WTC11 (cell line): Measurements from ENCODE around the gene LUC7L. TPM values are rescaled to one million over a fixed set of nuclear protein-coding genes. Genes with fewer than 3 reads are reported as not detected.
A peak's percentile ranks its signal among the peaks of the same experiment; 100 is the strongest.
"Not testable (repeated sequence)": the region's sequence is repeated elsewhere in the genome, so short reads cannot be mapped to it uniquely, and the experiment has no call there.

Experiments used
- ATAC-seq: fragments of 200-7000 bp; cut with Tn5 transposase; 2 replicates; pipeline ENCODE4 v1.10.0; 2021; ENCODE audit warnings: mild to moderate bottlenecking, moderate library complexity
- CTCF ChIA-PET: fragments of 300-600 bp; sonication (Branson Sonifier 250); formaldehyde crosslinking; loops from one replicate; lab custom pipeline; 2021; ENCODE audit warnings: antibody characterized with exemption; lab: Charles Lee
- POLR2A ChIA-PET: fragments of 350-600 bp; sonication (Branson Sonifier 250); formaldehyde crosslinking; loops from one replicate; lab custom pipeline; 2021; ENCODE audit warnings: antibody characterized with exemption; lab: Charles Lee
- DNase-seq: peaks from one replicate; pipeline ENCODE4 v3.0.0; 2021; ENCODE audit warnings: low spot score
- H3K27ac Mint-ChIP-seq: 2 replicates; pipeline ENCODE4 v1.8.0; 2021; ENCODE audit warnings: mixed read lengths
- H3K27me3 Mint-ChIP-seq: 2 replicates; pipeline ENCODE4 v1.8.0; 2021; ENCODE audit warnings: low read depth, mild to moderate bottlenecking, moderate library complexity, mixed read lengths
- H3K36me3 Mint-ChIP-seq: 2 replicates; pipeline ENCODE4 v1.8.0; 2021; ENCODE audit warnings: mixed read lengths
- H3K4me1 Mint-ChIP-seq: 2 replicates; pipeline ENCODE4 v1.8.0; 2022; ENCODE audit warnings: mixed read lengths
- H3K4me3 Mint-ChIP-seq: 2 replicates; pipeline ENCODE4 v1.8.0; 2021; ENCODE audit warnings: mild to moderate bottlenecking, moderate library complexity, mixed read lengths
- H3K9me3 Mint-ChIP-seq: 2 replicates; pipeline ENCODE4 v1.8.0; 2021; ENCODE audit warnings: mixed read lengths
- EMX1 ChIP-seq: fragments of 250-450 bp; sonication (Bioruptor Pico); IDR thresholded peaks from 2 replicates; pipeline ENCODE4 v1.8.0; 2021; ENCODE audit warnings: mild to moderate bottlenecking
- FOXK1 ChIP-seq: sonication (generic); formaldehyde crosslinking; IDR thresholded peaks from 2 replicates; pipeline ENCODE4 v1.8.0; 2022; ENCODE audit warnings: mild to moderate bottlenecking, moderate library complexity, missing genetic modification reagents
- GABPB1 ChIP-seq: sonication (generic); formaldehyde crosslinking; IDR thresholded peaks from 2 replicates; pipeline ENCODE4 v1.8.1; 2023; ENCODE audit warnings: mild to moderate bottlenecking, missing genetic modification reagents
- HMGXB4 ChIP-seq: sonication (generic); formaldehyde crosslinking; IDR thresholded peaks from 2 replicates; pipeline ENCODE4 v1.8.1; 2023; ENCODE audit warnings: mild to moderate bottlenecking, moderate library complexity, missing genetic modification reagents
- JAZF1 ChIP-seq: fragments of 250-450 bp; sonication (Bioruptor Pico); IDR thresholded peaks from 2 replicates; pipeline ENCODE4 v1.9.0; 2021; ENCODE audit warnings: moderate library complexity, mild to moderate bottlenecking, inconsistent platforms
- JUN ChIP-seq: sonication (generic); formaldehyde crosslinking; IDR thresholded peaks from 2 replicates; pipeline ENCODE4 v1.8.0; 2023; ENCODE audit warnings: mild to moderate bottlenecking, missing genetic modification reagents
- KAT7 ChIP-seq: sonication (generic); formaldehyde crosslinking; IDR thresholded peaks from 2 replicates; pipeline ENCODE4 v1.8.1; 2023; ENCODE audit warnings: missing genetic modification reagents, mild to moderate bottlenecking, borderline replicate concordance
- MAX ChIP-seq: sonication (generic); formaldehyde crosslinking; IDR thresholded peaks from 2 replicates; pipeline ENCODE4 v1.8.0; 2022; ENCODE audit warnings: mild to moderate bottlenecking, missing genetic modification reagents
- MXD4 ChIP-seq: fragments of 250-450 bp; sonication (Bioruptor Pico); IDR thresholded peaks from 2 replicates; pipeline ENCODE4 v1.8.0; 2021; ENCODE audit warnings: mild to moderate bottlenecking, moderate library complexity, borderline replicate concordance
- MYBL2 ChIP-seq: sonication (generic); formaldehyde crosslinking; IDR thresholded peaks from 2 replicates; pipeline ENCODE4 v1.8.1; 2023; ENCODE audit warnings: mild to moderate bottlenecking, moderate library complexity, missing genetic modification reagents
- NFYB ChIP-seq: sonication (generic); formaldehyde crosslinking; conservative IDR thresholded peaks from 2 replicates; pipeline ENCODE4 v1.8.0; 2022; ENCODE audit warnings: low read depth, missing genetic modification reagents
- NR3C1 ChIP-seq: sonication (generic); formaldehyde crosslinking; conservative IDR thresholded peaks from 2 replicates; pipeline ENCODE4 v1.8.1; 2023; ENCODE audit warnings: low read depth, mild to moderate bottlenecking, missing genetic modification reagents
- RELA ChIP-seq: sonication (generic); formaldehyde crosslinking; IDR thresholded peaks from 2 replicates; pipeline ENCODE4 v1.8.1; 2022; ENCODE audit warnings: missing genetic modification reagents, mild to moderate bottlenecking, borderline replicate concordance
- TEAD4 ChIP-seq: sonication (generic); formaldehyde crosslinking; IDR thresholded peaks from 2 replicates; pipeline ENCODE4 v1.8.0; 2022; ENCODE audit warnings: mild to moderate bottlenecking, missing genetic modification reagents
- USF1 ChIP-seq: sonication (generic); formaldehyde crosslinking; IDR thresholded peaks from 2 replicates; pipeline ENCODE4 v1.8.0; 2022; ENCODE audit warnings: mild to moderate bottlenecking, missing genetic modification reagents
- ZBTB21 ChIP-seq: sonication (generic); formaldehyde crosslinking; IDR thresholded peaks from 2 replicates; pipeline ENCODE4 v1.8.1; 2023; ENCODE audit warnings: mild to moderate bottlenecking, missing genetic modification reagents, borderline replicate concordance
- ZBTB43 ChIP-seq: sonication (generic); formaldehyde crosslinking; IDR thresholded peaks from 2 replicates; pipeline ENCODE4 v1.8.1; 2023; ENCODE audit warnings: mild to moderate bottlenecking, missing genetic modification reagents
- ZMAT4 ChIP-seq: fragments of 250-450 bp; sonication (Bioruptor Pico); IDR thresholded peaks from 2 replicates; pipeline ENCODE4 v1.9.0; 2021; ENCODE audit warnings: mild to moderate bottlenecking
- ZNF138 ChIP-seq: sonication (generic); formaldehyde crosslinking; conservative IDR thresholded peaks from 2 replicates; pipeline ENCODE4 v1.8.1; 2022; ENCODE audit warnings: mild to moderate bottlenecking, moderate library complexity, missing genetic modification reagents
- ZNF232 ChIP-seq: sonication (generic); formaldehyde crosslinking; IDR thresholded peaks from 2 replicates; pipeline ENCODE4 v1.8.0; 2022; ENCODE audit warnings: mild to moderate bottlenecking, missing genetic modification reagents
- ZNF317 ChIP-seq: sonication (generic); formaldehyde crosslinking; IDR thresholded peaks from 2 replicates; pipeline ENCODE4 v1.8.1; 2023; ENCODE audit warnings: low read depth, mild to moderate bottlenecking, moderate library complexity, missing genetic modification reagents, borderline replicate concordance
- ZNF425 ChIP-seq: fragments of 250-450 bp; sonication (Bioruptor Pico); conservative IDR thresholded peaks from 2 replicates; pipeline ENCODE4 v1.9.0; 2021; ENCODE audit warnings: mild to moderate bottlenecking
- ZNF512 ChIP-seq: sonication (generic); formaldehyde crosslinking; IDR thresholded peaks from 2 replicates; pipeline ENCODE4 v1.8.1; 2022; ENCODE audit warnings: missing genetic modification reagents, borderline replicate concordance
- ZNF671 ChIP-seq: fragments of 250-450 bp; sonication (Bioruptor Pico); IDR thresholded peaks from 2 replicates; pipeline ENCODE4 v1.8.0; 2021; ENCODE audit warnings: mild to moderate bottlenecking
- ZSCAN18 ChIP-seq: fragments of 250-450 bp; sonication (Bioruptor Pico); IDR thresholded peaks from 2 replicates; pipeline ENCODE4 v2.1.2; 2022; ENCODE audit warnings: mild to moderate bottlenecking, moderate library complexity
- total RNA-seq: library from RNA; stranded (reverse); gene quantifications from 3 replicates; pipeline ENCODE4 v1.2.3, GENCODE V29; 2021

LUC7L gene
- total RNA-seq, 1 experiment from 2014 or later, result 111 TPM

- TF ChIP-seq ZBTB21 (CRISPR knock-in tag), result no peak
- no peak for TF ChIP-seq ZNF671
- TF ChIP-seq MXD4 (CRISPR knock-in tag), result no peak
- TF ChIP-seq ZNF425 (CRISPR knock-in tag), result no peak
- no peak for TF ChIP-seq ZNF512 (CRISPR knock-in tag)
- no peak for TF ChIP-seq USF1
- TF ChIP-seq JAZF1 (CRISPR knock-in tag), result no peak
- TF ChIP-seq NR3C1 (CRISPR knock-in tag), result no peak
- no peak for TF ChIP-seq ZNF317 (CRISPR knock-in tag)
- TF ChIP-seq HMGXB4 (CRISPR knock-in tag), result no peak
- TF ChIP-seq, all 79 proteins: peak for 0
Measured at GRCh38 chr16:230949-231348, 1.7 kb upstream of the LUC7L start (continued).

GRCh38 chr16:230351-230750 lies 1.1 kb upstream of the LUC7L start:
- H3K9me3 Mint-ChIP-seq, CTCF ChIA-PET, DNase-seq, ATAC-seq, POLR2A ChIA-PET, H3K4me3 Mint-ChIP-seq, H3K27ac Mint-ChIP-seq, H3K27me3 Mint-ChIP-seq: not testable (repeated sequence)
- H3K36me3 Mint-ChIP-seq, result peaks cover 30% of the 10 kb centered on the region
- peaks cover 21% of the 10 kb centered on the region for H3K4me1 Mint-ChIP-seq

GRCh38 chr16:229731-230281 lies 557 bp upstream of the LUC7L start:
- DNase-seq, result no peak
- Mint-ChIP-seq H3K9me3 (no peaks in the 10 kb centered on the region), H3K27ac (no peak overlapping the region), H3K4me3 (peak overlapping the region; percentile 94), H3K27me3 (no peaks in the 10 kb centered on the region), H3K4me1 (peaks cover 21% of the 10 kb centered on the region), H3K36me3 (peaks cover 33% of the 10 kb centered on the region)
- ATAC-seq, result no peak
- POLR2A ChIA-PET, result interaction anchor here (0.5 kb wide), 1 partner anchor 133 kb away, joined by 3 read pairs; no protein-coding TSS in a partner anchor
- CTCF ChIA-PET, result interaction anchor here (1.0 to 3.0 kb wide), 3 partner anchors 123 to 133 kb away, joined by 4 to 13 read pairs (median 4); partner anchors contain the start of gene AXIN1
- TF ChIP-seq NR3C1 (CRISPR knock-in tag) (no peak), NFYB (CRISPR knock-in tag) (no peak), RELA (CRISPR knock-in tag) (no peak), GABPB1 (CRISPR knock-in tag) (no peak), ZNF138 (CRISPR knock-in tag) (no peak), MAX (no peak), FOXK1 (CRISPR knock-in tag) (no peak), TEAD4 (CRISPR knock-in tag) (no peak), ZSCAN18 (CRISPR knock-in tag) (no peak), KAT7 (no peak), ZBTB43 (CRISPR knock-in tag) (no peak), ZNF232 (CRISPR knock-in tag) (no peak), EMX1 (CRISPR knock-in tag) (no peak), ZMAT4 (CRISPR knock-in tag) (no peak), MYBL2 (CRISPR knock-in tag) (no peak), JUN (CRISPR knock-in tag) (no peak)
